GM12865 (cell line): ENCODE measurements around the gene RNF224.

Experiments used
- DNase-seq: peaks from one replicate; pipeline ENCODE4 v3.0.0; 2010; ENCODE audit warnings: low read depth
- H3K4me3 ChIP-seq: 2 replicates; pipeline ENCODE4 v1.5.1; 2011; ENCODE audit warnings: mild to moderate bottlenecking, low read depth, low read length, control low read depth
- TF ChIP-seq, protein P1 (sequence below): IDR thresholded peaks from 2 replicates; pipeline ENCODE4 v1.5.1; 2011; ENCODE audit warnings: low read length, control low read depth, low read depth, inconsistent platforms; ENCODE audit not compliant: insufficient read depth; ENCODE audit errors: missing control alignments

RNF224 gene

DNA sequence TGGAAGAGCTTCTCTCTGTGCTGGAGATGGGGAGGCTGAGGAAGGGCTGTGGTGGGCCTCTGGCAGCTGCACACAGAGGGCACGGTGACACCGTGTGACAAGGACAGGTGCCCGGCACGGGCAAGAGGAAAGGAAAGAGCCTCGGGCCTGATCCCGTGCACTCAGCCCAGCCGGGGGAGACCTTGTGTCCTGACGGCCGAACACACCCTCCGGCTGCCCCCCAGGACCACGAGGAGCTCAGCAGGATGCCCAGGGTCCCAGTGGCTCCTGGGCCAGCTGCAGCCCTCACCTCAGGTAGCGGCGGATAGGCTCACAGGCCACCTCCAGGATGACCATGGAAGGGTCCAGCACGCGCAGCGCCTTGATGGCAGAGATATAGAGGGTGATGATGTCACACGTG lies 44.5 kb upstream of the RNF224 start:
- no peak overlapping the region for H3K4me3 ChIP-seq
- DNase-seq = no peak
- TF ChIP-seq, protein P1, sequence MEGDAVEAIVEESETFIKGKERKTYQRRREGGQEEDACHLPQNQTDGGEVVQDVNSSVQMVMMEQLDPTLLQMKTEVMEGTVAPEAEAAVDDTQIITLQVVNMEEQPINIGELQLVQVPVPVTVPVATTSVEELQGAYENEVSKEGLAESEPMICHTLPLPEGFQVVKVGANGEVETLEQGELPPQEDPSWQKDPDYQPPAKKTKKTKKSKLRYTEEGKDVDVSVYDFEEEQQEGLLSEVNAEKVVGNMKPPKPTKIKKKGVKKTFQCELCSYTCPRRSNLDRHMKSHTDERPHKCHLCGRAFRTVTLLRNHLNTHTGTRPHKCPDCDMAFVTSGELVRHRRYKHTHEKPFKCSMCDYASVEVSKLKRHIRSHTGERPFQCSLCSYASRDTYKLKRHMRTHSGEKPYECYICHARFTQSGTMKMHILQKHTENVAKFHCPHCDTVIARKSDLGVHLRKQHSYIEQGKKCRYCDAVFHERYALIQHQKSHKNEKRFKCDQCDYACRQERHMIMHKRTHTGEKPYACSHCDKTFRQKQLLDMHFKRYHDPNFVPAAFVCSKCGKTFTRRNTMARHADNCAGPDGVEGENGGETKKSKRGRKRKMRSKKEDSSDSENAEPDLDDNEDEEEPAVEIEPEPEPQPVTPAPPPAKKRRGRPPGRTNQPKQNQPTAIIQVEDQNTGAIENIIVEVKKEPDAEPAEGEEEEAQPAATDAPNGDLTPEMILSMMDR = no peak

DNA sequence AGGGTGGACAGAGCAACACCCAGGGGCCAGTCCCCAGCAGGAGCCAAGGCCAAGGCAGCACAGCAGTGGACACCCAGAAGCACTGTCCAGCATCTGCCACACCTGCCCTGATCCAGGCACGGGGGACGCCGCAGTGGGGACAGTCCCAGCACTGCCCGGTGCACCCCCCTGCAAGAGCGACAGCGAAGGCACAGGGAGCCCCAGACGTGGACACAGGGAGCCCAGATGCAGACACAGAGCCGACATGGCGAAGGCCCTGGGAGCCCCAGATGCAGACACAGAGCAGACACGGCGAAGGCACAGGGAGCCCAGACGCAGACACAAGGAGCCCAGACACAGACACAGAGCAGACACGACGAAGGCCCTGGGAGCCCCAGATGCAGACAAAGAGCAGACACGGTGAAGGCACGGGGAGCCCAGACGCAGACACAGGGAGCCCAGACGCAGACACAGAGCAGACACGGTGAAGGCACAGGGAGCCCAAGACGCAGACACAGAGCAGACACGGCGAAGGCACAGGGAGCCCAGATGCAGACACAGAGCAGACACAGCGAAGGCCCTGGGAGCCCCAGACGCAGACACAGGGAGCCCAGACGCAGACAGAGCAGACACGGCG lies 43.2 kb upstream of the RNF224 start:
- no peak overlapping the region for H3K4me3 ChIP-seq
- TF ChIP-seq, protein P1 = no peak
- DNase-seq = no peak

DNA sequence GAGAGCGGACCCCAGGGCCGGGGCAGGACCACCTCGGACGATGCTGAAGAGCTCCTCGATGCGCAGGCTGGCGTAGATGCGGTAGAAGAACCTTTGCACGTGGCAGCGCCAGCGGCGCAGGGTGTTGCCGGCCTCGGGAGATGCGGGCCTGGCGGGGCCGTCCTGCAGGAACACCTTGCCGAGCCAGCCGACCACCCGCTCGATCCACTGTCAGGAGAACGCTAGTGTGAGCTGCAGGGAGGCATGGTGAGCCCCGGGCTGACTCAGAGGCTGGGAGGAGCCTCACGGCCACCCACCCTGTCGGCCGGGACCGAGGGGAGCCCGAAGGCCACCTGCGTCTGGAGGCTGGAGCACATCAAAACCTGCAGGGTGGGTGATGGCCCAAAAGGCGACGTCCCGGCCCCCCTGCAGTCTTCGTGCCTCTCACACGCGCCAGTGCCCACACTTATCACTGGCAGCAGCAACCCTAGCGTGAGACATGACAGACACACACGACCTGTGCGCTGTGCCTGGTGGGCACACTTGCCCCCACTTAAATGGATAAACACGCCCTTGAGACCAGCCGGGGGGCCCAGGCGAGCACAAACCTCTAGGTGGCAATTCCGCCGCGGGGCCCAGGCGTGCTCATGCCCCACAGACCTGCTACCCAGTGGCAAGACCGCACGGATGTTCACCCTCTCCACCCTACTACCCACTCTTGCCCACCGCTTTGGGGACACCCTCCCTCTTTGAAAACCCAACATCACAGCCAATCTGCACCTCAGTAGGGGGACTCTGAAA lies 42.2 kb upstream of the RNF224 start:
- H3K4me3 ChIP-seq = no peak overlapping the region
- TF ChIP-seq, protein P1 = no peak
- no peak for DNase-seq

GRCh38 chr9:137185921-137186320 lies 41.4 kb upstream of the RNF224 start:
- TF ChIP-seq, protein P1 = no peak
- no peak overlapping the region for H3K4me3 ChIP-seq
- no peak for DNase-seq

DNA sequence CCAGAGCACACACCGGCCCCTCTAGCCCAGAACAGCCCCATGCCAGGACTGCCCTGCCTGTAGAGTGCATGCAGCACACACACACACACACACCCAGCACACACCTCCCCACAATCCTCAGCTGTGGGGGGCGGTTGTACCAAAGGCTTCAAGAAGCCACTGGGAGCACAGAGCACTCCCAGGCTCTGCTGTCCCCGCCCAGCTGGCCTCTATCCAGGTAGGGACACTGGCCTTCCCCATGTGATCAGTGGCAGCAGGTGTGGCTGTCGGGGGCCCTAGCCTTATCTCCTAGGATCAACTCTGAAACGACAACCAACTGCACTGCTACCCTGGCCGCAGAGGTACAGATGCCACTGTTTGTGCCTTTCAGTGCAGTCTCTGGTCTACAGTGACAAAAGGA lies 40.9 kb upstream of the RNF224 start:
- DNase-seq = no peak
- no peak overlapping the region for H3K4me3 ChIP-seq
- TF ChIP-seq, protein P1 = no peak

DNA sequence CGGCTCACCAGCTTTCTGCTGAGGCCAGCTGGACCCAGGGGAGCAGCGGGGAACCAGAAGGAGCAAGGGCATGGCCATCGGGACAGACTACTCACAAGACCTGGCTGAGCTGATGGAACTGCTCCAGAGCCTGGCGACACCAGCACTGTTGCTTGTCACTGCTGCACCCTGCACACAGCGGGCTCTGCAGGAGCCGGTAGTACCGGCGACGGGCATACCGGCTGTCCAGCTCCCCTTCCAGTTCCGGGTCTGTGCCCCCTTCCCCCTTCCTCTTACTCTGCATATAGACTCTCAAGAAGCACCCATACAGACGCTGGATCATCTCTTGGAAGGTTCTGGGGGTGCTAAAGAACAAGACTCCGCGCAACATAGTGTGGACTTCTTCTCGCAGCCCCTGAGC lies 39.9 kb upstream of the RNF224 start:
- peak overlapping the region; percentile 96 for H3K4me3 ChIP-seq
- DNase-seq = no peak
- TF ChIP-seq, protein P1 = no peak
